Measurements from ENCODE around the gene MYO18B. TPM values are rescaled to one million over a fixed set of nuclear protein-coding genes. Genes with fewer than 3 reads are reported as not detected.
"Not testable (repeated sequence)": the region's sequence is repeated elsewhere in the genome, so short reads cannot be mapped to it uniquely, and the experiment has no call there.

Gene MYO18B
- total RNA-seq, 2 experiments from 2014 or later, result 3.4 to 3.7 TPM

- DNase-seq (no peak), ATAC-seq (ENCODE audit: low read depth) (peak; percentile 86)
- Mint-ChIP-seq H3K9me3 (no peaks in the 10 kb centered on the region), H3K27me3 (no peaks in the 10 kb centered on the region), H3K4me3 (peak overlapping the region; percentile 76), H3K36me3 (peaks cover 34% of the 10 kb centered on the region), H3K4me1 (peaks cover 23% of the 10 kb centered on the region), H3K27ac (peak overlapping the region; percentile 77)
- POLR2A ChIA-PET, result interaction anchor here (0.5 to 1.2 kb wide), 3 partner anchors 34 to 252 kb away, joined by 3 read pairs; no protein-coding TSS in a partner anchor
Measured at GRCh38 chr22:25702571-25703167, 39.3 kb upstream of the MYO18B start.

GRCh38 chr22:25704701-25705100, 37.3 kb upstream of the MYO18B start:
- ATAC-seq (ENCODE audit: low read depth) (no peak), DNase-seq (no peak)
- Mint-ChIP-seq H3K4me3 (no peak overlapping the region), H3K27ac (no peak overlapping the region), H3K4me1 (peaks cover 29% of the 10 kb centered on the region), H3K9me3 (no peaks in the 10 kb centered on the region), H3K36me3 (peaks cover 39% of the 10 kb centered on the region), H3K27me3 (no peaks in the 10 kb centered on the region)
- POLR2A ChIA-PET, result no interaction called here

GRCh38 chr22:25706197-25706596, 35.8 kb upstream of the MYO18B start:
- Mint-ChIP-seq H3K4me3 (no peak overlapping the region), H3K27me3 (no peaks in the 10 kb centered on the region), H3K9me3 (no peaks in the 10 kb centered on the region), H3K4me1 (peaks cover 32% of the 10 kb centered on the region), H3K27ac (no peak overlapping the region), H3K36me3 (peaks cover 47% of the 10 kb centered on the region)
- DNase-seq, result no peak
- ATAC-seq (ENCODE audit: low read depth), result no peak
- POLR2A ChIA-PET, result no interaction called here

GRCh38 chr22:25708430-25708829, 33.6 kb upstream of the MYO18B start:
- H3K27me3 Mint-ChIP-seq; H3K9me3 Mint-ChIP-seq; DNase-seq; ATAC-seq (ENCODE audit: low read depth); H3K4me3 Mint-ChIP-seq: not testable (repeated sequence)
- H3K27ac Mint-ChIP-seq, result peak overlapping the region; percentile 66
- peaks cover 30% of the 10 kb centered on the region for H3K4me1 Mint-ChIP-seq
- H3K36me3 Mint-ChIP-seq, result peaks cover 59% of the 10 kb centered on the region
- POLR2A ChIA-PET, result interaction anchor here (0.9 kb wide), 1 partner anchor 28 kb away, joined by 4 read pairs; no protein-coding TSS in a partner anchor

- H3K4me3 Mint-ChIP-seq, result peak overlapping the region; percentile 29
Measured at GRCh38 chr22:25709758-25710157, 32.2 kb upstream of the MYO18B start.

GRCh38 chr22:25710501-25710900, 31.5 kb upstream of the MYO18B start:
- DNase-seq, result no peak
- Mint-ChIP-seq H3K4me3 (no peak overlapping the region), H3K9me3 (no peaks in the 10 kb centered on the region), H3K36me3 (peaks cover 60% of the 10 kb centered on the region), H3K4me1 (peaks cover 23% of the 10 kb centered on the region), H3K27ac (no peak overlapping the region), H3K27me3 (no peaks in the 10 kb centered on the region)
- POLR2A ChIA-PET, result no interaction called here
- ATAC-seq (ENCODE audit: low read depth), result no peak

More at GRCh38 chr22:25709758-25710157, 32.2 kb upstream of the MYO18B start:
- Mint-ChIP-seq H3K27me3 (no peaks in the 10 kb centered on the region), H3K27ac (peak overlapping the region; percentile 85), H3K4me1 (peaks cover 23% of the 10 kb centered on the region), H3K36me3 (peaks cover 60% of the 10 kb centered on the region), H3K9me3 (no peaks in the 10 kb centered on the region)
- peak; percentile 92 for ATAC-seq (ENCODE audit: low read depth)
- POLR2A ChIA-PET, result interaction anchor here (0.7 to 1.0 kb wide), 3 partner anchors 17 to 58 kb away, joined by 3 to 4 read pairs (median 3); no protein-coding TSS in a partner anchor
- peak; percentile 39 for DNase-seq

GRCh38 chr22:25711491-25711890, 30.5 kb upstream of the MYO18B start:
- Mint-ChIP-seq H3K27me3 (no peaks in the 10 kb centered on the region), H3K9me3 (no peaks in the 10 kb centered on the region), H3K36me3 (peaks cover 61% of the 10 kb centered on the region), H3K4me3 (no peak overlapping the region), H3K4me1 (peaks cover 23% of the 10 kb centered on the region), H3K27ac (peak overlapping the region; percentile 58)
- no peak for ATAC-seq (ENCODE audit: low read depth)
- POLR2A ChIA-PET, result interaction anchor here (0.6 kb wide), 1 partner anchor 8 kb away, joined by 5 read pairs; no protein-coding TSS in a partner anchor
- no peak for DNase-seq

GRCh38 chr22:25712661-25713400, 29.2 kb upstream of the MYO18B start:
- no peak for DNase-seq
- H3K4me3 Mint-ChIP-seq, result no peak overlapping the region
- POLR2A ChIA-PET, result interaction anchor here (0.6 kb wide), 1 partner anchor 208 kb away, joined by 3 read pairs; no protein-coding TSS in a partner anchor
- no peak overlapping the region for H3K27ac Mint-ChIP-seq
- H3K9me3 Mint-ChIP-seq, result no peaks in the 10 kb centered on the region
- H3K27me3 Mint-ChIP-seq, result no peaks in the 10 kb centered on the region
- peaks cover 56% of the 10 kb centered on the region for H3K36me3 Mint-ChIP-seq
- ATAC-seq (ENCODE audit: low read depth), result no peak
- peaks cover 19% of the 10 kb centered on the region for H3K4me1 Mint-ChIP-seq

GRCh38 chr22:25714070-25714469, 27.9 kb upstream of the MYO18B start:
- ATAC-seq (ENCODE audit: low read depth) (no peak), DNase-seq (no peak)
- Mint-ChIP-seq H3K9me3 (no peaks in the 10 kb centered on the region), H3K27ac (no peak overlapping the region), H3K4me1 (peaks cover 16% of the 10 kb centered on the region), H3K4me3 (no peak overlapping the region), H3K27me3 (no peaks in the 10 kb centered on the region), H3K36me3 (peaks cover 60% of the 10 kb centered on the region)
- POLR2A ChIA-PET, result no interaction called here

- no peak for ATAC-seq (ENCODE audit: low read depth)
- DNase-seq, result no peak
- H3K9me3 Mint-ChIP-seq, result no peaks in the 10 kb centered on the region
- no peak overlapping the region for H3K4me3 Mint-ChIP-seq
- no peak overlapping the region for H3K27ac Mint-ChIP-seq
- H3K36me3 Mint-ChIP-seq, result peaks cover 60% of the 10 kb centered on the region
- no peaks in the 10 kb centered on the region for H3K27me3 Mint-ChIP-seq
- POLR2A ChIA-PET, result no interaction called here
- H3K4me1 Mint-ChIP-seq, result peaks cover 11% of the 10 kb centered on the region
Measured at GRCh38 chr22:25714739-25715138, 27.2 kb upstream of the MYO18B start.

- Mint-ChIP-seq H3K4me1 (peaks cover 5% of the 10 kb centered on the region), H3K36me3 (peaks cover 49% of the 10 kb centered on the region), H3K27ac (no peak overlapping the region), H3K9me3 (no peaks in the 10 kb centered on the region), H3K4me3 (no peak overlapping the region), H3K27me3 (no peaks in the 10 kb centered on the region)
- ATAC-seq (ENCODE audit: low read depth) (no peak), DNase-seq (no peak)
- POLR2A ChIA-PET, result no interaction called here
Measured at GRCh38 chr22:25716637-25717036, 25.4 kb upstream of the MYO18B start.

- POLR2A ChIA-PET, result no interaction called here
- H3K9me3 Mint-ChIP-seq, result no peaks in the 10 kb centered on the region
- H3K4me3 Mint-ChIP-seq, result no peak overlapping the region
- no peak overlapping the region for H3K27ac Mint-ChIP-seq
- no peak for DNase-seq
- H3K4me1 Mint-ChIP-seq, result no peaks in the 10 kb centered on the region
- no peaks in the 10 kb centered on the region for H3K27me3 Mint-ChIP-seq
- peaks cover 50% of the 10 kb centered on the region for H3K36me3 Mint-ChIP-seq
- ATAC-seq (ENCODE audit: low read depth), result no peak
Measured at GRCh38 chr22:25718135-25718840, 23.7 kb upstream of the MYO18B start.

- no peak overlapping the region for H3K27ac Mint-ChIP-seq
- POLR2A ChIA-PET, result no interaction called here
- ATAC-seq (ENCODE audit: low read depth) (no peak), DNase-seq (no peak)
- H3K9me3 Mint-ChIP-seq, result no peaks in the 10 kb centered on the region
- H3K27me3 Mint-ChIP-seq, result no peaks in the 10 kb centered on the region
- peaks cover 5% of the 10 kb centered on the region for H3K4me1 Mint-ChIP-seq
- no peak overlapping the region for H3K4me3 Mint-ChIP-seq
- peaks cover 41% of the 10 kb centered on the region for H3K36me3 Mint-ChIP-seq
Measured at GRCh38 chr22:25722223-25722622, 19.8 kb upstream of the MYO18B start.

All from activated naive CD8-positive, alpha-beta T cell treated with anti-CD3 and anti-CD28 coated beads, Interleukin-2, amount 10 ng/mL, durations not matched to agents 7 days and 5 days (primary cell).